ENCODE results near the gene HOXA3.

DNA sequence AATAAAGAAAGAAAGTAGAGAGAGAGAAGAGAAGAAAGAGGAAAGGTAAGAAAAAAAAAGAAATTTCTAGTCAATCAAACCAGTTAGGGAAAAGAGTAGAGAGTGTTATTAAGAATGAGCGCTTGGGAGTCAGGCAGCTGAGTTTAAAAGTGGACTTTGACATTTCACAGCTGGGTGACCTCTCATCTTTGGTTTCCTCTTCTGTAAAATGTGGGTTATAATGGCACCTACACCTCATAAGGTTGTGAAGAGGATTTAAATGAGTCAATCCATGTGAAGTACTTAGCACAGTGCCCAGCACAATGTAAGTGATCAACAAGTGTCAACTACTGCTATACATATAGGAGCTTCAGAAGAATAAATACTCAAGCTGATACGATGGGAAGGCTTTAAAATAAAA lies 68.7 kb downstream of the HOXA3 start:
- TF ChIP-seq, protein P1, sequence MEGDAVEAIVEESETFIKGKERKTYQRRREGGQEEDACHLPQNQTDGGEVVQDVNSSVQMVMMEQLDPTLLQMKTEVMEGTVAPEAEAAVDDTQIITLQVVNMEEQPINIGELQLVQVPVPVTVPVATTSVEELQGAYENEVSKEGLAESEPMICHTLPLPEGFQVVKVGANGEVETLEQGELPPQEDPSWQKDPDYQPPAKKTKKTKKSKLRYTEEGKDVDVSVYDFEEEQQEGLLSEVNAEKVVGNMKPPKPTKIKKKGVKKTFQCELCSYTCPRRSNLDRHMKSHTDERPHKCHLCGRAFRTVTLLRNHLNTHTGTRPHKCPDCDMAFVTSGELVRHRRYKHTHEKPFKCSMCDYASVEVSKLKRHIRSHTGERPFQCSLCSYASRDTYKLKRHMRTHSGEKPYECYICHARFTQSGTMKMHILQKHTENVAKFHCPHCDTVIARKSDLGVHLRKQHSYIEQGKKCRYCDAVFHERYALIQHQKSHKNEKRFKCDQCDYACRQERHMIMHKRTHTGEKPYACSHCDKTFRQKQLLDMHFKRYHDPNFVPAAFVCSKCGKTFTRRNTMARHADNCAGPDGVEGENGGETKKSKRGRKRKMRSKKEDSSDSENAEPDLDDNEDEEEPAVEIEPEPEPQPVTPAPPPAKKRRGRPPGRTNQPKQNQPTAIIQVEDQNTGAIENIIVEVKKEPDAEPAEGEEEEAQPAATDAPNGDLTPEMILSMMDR (IDR thresholded peaks at IDR 0.05): no peak
- TF ChIP-seq POLR2A (IDR thresholded peaks at IDR 0.05) (no peak), POLR2AphosphoS5 (IDR thresholded peaks at IDR 0.05) (no peak), EP300 (IDR thresholded peaks at IDR 0.05) (no peak)
